NCI-H2107 (cell line): Measurements from ENCODE around the gene ARFIP1.
"Not testable (repeated sequence)": the region's sequence is repeated elsewhere in the genome, so short reads cannot be mapped to it uniquely, and the experiment has no call there.

Experiments used
- DNase-seq: peaks from one replicate; lab custom pipeline; 2025; lab: John Stamatoyannopoulos, UW

The ARFIP1 gene

DNA sequence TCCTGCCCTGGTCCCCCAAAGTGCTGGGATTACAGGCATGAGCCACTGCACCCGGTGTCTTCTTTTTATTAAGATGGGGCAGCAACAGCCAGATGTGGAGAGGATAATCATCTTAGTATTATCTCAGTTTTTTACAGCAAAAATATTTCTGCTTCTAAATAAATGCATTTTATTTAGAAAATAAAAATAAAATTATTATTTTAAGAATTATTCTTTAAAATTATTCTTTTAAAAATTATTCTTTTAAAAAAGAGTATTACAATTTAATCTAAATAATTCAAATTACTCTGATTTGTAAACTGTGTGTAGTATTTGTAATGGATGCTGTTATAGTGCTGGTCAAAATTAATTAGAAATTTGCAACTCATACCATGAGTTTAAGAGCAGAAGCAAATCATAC, 67.6 kb downstream of the ARFIP1 start:
- DNase-seq = no peak

DNA sequence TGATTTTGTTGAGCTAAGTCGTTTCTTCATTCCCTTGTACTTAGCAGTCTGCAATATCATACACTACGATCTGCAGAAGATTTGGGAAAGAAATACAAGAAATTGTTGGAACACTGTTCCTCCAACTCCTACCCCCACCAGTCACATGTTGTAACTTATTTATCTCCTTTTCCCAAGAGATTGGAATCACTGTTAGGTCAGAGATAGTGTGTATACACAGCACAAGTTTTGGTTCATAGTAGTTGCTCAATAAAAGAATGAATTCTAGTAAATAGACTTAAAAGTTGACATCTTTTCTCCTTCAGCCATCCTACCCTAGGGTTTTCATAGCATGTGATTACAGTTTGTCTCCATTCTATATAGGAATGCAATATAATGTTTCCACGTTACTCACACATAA, 68.8 kb downstream of the ARFIP1 start:
- no peak for DNase-seq

DNA sequence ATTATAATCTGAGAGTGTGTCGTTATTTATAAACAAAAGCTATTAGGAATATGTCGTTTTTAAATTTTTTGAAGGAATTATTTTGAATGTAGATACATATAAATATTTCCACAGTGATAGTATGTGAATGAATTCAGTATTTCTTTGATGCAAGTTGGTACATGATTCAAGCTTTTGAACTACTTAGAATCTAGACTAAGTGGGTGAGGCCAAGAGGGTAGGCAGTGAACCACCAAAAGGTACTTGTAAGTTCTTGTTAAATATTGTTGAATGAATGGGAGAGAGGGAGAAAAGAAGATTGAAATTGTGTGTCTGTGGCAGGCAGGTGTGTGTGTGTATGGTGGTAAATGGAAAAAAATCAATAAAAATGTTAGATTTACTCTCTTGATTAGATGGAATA, 69.6 kb downstream of the ARFIP1 start:
- no peak for DNase-seq

DNA sequence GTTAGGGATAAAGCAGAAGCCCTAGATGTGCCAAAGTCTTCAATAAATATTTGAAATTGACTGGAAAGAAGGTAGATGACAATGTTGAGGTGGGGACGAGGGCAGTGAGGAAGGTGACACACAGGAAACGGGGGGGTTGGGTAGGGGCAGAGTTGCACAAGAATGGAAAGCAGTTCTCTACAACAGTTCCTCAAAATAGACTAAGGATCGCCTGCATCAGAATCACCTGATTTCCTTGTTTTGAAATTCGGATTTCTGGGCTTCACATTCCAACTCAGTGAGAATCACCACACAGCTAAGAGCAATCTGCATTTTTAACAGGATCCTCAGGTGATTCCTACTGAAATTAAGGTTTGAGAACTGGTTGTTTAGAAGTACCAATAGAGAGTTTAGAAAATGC, 70.6 kb downstream of the ARFIP1 start:
- no peak for DNase-seq

DNA sequence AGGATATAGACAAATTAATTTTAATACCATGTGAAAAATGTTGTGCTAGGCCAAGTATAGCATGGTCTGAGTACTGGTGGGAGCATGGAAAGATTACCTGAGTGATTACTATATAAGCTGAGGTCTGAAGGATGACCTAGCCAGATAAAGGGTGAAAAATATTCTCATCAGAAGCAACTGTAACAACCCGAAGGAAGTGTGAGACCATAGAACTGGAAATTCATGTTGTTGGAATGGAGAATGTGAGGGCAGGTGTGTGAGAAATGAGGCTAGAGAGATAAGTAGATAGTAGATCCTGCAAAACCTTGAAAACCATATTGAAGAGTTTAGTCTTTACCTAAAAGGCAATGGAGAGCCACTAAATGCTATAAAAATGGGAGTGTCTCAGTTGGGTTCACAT, 71.5 kb downstream of the ARFIP1 start:
- no peak for DNase-seq

DNA sequence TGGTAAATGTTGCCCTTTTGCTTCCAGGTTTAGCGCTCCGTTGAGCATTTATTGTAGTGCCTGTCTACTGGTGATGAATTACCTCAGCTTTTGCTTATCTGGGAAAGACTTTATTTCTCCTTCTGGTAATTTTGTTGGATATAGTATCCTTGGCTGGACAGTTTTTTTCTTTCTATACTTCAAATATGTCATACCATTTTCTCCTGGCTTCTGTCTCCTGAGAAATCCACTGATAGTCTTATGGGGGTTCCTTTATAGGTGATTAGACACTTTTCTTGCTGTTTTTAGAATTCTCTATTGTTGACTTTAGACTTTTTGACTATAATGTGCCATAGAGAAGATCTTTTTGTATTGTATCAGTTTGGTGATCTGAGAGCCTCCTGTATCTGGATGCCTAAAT, 73.5 kb downstream of the ARFIP1 start:
- DNase-seq = no peak

DNA sequence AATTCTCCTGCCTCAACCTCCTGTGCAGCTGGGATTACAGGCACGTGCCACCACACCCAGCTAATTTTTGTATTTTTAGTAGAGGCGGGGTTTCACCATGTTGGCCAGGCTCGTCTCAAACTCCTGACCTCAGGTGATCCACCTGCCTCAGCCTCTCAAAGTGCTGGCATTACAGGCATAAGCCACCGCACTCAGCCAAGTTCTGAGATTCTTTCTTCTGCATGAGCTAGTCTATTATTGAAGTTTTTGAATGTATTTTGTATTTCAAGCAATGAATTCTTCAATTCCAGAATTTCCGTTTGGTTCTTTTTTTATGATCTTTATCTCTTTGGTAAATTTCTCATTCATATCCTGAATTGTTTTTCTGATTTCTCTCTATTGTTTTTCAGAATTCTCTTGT, 74.3 kb downstream of the ARFIP1 start:
- not testable (repeated sequence) for DNase-seq

DNA sequence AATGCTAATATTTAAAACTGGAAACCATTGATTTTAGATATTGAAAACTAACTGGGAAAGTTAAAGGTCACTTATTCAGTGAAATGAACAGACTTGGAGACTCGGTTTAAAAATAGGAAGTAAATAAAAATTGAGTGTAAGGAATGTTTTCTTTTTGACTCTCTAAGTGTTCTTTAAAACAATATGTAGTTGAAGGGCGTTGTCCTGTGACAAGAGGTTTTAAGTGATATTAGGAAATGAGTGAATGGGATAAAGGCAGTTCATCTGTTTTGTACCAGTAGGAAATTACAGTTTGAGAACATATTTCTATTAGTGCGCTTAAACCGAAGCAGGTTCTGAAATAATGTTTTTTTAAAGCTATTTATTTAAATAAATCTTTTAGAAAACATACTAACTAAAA, 77.2 kb downstream of the ARFIP1 start:
- no peak for DNase-seq

DNA sequence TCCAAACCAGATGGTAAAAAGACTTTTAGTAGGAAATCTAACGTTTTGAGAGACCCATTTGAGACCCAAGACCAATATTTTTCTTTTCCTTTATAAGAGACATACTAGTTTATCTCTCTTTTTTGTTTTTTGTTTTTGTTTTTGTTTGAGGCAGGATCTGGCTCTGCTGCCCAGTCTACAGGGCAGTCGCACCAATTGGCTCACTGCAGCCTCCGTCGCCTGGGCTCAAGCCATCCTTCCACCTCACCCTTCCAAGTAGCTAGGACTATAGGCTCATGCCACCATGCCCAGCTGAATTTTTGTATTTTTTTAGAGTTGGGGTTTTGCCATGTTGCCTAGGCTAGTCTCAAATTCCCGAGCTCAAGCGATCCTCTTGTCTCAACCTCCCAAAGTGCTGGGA, 79.2 kb downstream of the ARFIP1 start:
- no peak for DNase-seq

DNA sequence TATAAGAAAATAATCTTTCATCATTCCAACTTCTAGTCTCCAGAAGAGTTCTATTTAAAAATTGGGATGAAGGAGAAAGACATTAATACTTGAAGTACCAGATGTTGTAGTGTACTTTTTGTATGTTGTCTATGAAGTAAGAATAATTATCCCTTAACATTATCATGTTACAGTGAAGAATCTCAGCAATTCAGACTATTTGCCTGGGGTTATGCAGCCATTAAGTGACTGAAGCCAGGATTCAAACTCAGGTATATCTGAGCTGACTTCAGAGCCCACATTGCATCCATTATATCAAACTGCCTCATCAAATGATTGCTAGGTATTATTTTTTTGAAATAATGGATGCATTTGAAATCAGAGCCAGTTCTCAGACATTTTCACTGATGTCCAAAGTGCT, 80.3 kb downstream of the ARFIP1 start:
- no peak for DNase-seq

DNA sequence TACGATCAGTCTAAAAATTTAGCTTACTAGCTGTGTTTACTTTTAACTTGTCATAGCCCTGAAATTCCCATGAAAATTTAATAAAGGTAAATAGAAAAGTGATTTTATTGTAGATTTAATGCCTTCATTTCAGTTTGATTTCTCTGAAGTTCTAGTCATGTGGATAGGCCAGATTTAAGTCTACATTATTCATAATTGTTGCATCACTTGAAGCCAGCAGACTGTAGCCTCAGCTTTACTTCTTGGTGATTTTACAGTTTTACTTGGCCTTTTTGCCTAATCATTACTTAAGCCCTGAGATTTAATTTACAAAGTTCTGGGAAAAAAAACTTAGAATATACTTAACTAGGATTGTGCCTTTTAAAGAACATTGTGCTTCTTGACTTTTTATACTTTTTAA, 82.9 kb downstream of the ARFIP1 start:
- DNase-seq = no peak

DNA sequence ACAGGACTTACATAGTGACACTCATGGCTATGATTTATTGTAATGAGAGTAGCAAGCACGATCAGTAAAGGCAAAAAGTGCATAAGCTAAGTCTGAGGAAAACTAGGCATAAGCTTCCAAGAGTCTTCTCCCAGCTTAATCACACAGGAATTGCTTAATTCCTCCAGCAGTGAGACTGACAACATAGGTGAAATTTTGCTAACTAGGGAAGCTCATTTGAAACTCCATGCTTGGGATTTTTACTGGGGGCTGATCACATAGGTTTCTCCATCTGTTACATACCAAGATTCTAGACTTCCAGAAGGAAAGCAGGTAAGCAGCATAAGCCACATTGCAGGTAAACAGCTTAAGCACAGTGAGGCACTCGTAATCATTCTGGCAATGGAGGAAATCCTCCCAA, 84.6 kb downstream of the ARFIP1 start:
- DNase-seq = no peak

DNA sequence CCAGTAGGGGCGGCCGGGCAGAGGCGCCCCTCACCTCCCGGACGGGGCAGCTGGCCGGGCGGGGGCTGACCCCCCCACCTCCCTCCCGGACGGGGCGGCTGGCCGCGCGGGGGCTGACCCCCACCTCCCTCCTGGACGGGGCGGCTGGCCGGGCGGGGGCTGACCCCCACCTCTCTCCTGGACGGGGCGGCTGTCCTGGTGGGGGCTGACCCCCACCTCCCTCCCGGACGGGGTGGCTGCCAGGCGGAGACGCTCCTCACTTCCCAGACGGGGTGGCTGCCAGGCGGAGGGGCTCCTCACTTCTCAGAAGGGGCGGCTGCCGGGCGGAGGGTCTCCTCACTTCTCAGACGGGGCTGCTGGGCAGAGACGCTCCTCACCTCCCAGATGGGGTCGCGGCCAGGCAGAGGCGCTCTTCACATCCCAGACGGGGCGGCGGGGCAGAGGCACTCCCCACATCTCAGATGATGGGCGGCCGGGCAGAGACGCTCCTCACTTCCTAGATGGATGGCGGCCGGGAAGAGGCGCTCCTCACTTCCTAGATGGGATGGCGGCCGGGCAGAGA, 86.8 kb downstream of the ARFIP1 start:
- DNase-seq = not testable (repeated sequence)

DNA sequence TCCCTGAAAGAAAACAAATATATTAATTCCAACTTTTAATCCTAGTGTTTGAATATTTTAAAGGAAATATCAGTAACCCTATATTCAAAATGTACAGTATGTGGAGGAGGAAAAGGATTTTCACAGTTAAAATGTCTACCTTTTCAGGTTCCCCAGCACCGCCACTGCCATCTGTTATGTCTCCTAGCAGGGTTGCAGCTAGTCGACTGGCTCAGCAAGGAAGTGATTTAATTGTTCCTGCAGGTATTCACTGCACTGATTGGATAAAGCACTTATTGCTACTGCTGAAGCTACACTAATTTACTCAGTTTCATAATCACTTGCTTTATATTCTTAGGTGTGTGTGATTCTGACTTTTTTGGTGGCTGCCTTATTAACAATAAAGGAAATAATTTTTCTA, 90.9 kb downstream of the ARFIP1 start:
- no peak for DNase-seq

DNA sequence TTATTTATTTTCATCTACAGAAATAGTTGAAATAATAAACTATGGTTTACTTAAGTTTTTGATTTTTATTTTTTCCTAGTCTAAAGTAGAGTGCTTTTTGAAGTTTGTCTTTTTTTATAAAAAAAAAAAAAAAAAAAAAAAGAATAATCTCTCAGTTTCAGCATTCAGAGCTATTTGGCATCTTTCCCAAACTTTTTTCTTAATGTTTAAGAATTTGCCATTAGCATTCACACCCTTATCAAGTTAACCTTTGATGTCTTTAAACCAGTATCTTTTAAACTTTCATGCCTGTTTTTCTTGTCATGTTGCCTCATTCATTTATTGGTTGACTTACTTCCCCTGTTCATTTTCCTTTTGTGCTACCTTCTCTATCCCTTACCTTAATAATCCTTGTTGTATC, 95.5 kb downstream of the ARFIP1 start:
- no peak for DNase-seq

DNA sequence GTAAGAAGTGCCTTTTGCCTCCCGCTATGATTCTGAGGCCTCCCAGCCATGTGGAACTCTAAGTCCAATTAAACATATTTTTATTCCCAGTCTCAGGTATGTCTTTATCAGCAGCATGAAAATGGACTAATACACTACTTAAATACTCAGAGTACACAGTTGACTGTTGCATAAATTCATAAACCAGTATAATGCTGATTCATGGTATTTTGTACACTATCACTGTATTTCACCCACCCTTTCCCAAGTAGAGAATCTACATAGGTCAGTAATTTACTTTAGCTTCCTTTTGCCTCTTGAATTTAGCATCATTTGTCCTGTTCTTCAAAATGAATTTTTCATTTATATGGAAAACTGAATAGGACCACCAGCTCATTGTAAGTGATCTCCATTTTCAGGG, 98.1 kb downstream of the ARFIP1 start:
- DNase-seq = no peak

DNA sequence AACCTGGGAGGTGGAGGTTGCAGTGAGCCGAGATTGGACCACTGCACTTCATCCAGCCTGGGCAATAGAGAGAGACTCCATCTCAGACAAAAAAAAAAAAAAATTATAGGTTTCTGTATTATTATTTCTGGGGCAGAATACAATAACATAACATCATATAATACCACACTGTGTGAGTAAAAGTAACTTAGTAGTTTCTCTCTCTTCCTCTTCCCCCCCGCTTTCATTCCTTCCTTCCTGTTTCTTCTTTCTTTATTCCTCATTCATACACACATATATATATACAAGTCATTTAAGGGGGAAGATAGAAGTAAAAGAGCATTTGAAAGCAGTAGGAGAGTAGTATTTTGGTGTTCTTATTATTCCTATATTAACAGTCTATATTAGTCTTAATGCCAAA, 100.5 kb downstream of the ARFIP1 start:
- no peak for DNase-seq

DNA sequence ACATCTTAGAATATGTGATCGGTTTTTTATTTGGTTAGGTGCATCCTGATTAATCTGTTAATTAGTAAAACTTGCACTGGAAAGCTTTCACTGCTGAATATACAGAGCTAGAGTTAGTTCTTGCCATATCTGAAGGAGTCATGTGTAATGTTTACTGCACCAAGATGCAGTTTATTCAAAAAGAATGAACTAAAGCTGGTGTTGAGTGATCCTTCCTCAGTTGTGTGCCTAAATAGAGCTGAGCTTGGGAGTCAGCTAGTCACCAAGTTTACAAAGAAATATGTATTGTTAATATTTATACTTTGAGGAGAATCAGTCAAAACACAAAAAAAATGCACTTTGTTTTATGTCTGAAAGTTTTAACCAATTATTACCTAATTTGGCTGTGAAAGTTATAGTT, 102.2 kb downstream of the ARFIP1 start:
- no peak for DNase-seq

DNA sequence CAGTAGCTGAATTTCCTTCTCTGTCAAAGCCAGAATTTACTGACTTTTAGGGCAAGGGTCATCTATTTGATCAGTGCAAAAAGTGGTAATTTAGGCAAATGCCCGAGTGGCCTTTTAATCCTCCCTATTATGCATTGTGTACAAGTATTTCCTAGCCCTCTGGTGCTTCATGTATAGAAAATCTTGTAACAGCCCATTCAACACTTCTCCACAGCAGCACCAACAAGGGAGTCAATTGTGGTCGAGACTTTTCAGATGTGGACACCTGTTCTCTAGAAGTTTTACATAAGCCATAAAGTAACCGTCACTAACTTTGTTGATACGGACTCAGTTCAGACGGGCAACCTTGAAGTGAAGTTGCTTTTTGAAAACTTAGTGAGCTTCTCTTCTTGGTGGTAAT, 105.4 kb downstream of the ARFIP1 start:
- DNase-seq = no peak

DNA sequence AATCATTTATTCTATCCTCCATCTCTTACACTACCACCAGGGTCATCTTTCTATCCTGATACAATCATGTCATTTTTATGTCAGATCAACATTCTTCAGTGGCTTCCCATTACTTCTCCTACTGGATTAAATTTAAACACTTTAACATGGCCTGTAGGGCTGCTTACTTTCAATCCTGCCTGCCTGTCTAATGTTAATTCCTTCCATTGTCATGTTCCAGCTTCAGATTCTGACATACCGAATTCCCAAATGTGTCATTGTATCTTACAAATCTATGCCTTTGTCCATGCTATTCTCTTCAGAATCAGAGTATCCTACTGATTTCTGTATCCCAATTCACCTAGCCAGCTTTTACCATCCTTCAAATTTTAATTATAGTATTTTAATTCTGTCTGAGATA, 106.4 kb downstream of the ARFIP1 start:
- DNase-seq = no peak

DNA sequence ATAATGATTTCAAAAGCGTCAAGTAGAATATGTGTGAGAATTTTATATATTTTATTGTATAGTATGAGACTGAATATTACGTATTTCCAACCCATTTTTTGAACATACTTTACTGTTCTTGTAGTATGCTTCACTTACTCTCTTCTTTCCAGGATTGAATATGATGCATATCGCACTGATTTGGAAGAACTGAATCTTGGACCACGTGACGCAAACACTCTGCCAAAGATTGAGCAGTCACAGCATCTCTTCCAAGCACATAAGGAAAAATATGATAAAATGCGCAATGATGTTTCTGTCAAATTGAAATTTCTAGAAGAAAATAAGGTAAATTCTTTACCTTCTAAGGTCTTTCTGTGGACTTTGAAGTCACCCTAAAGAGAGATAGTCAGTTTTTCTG, 108.2 kb downstream of the ARFIP1 start:
- DNase-seq = no peak

DNA sequence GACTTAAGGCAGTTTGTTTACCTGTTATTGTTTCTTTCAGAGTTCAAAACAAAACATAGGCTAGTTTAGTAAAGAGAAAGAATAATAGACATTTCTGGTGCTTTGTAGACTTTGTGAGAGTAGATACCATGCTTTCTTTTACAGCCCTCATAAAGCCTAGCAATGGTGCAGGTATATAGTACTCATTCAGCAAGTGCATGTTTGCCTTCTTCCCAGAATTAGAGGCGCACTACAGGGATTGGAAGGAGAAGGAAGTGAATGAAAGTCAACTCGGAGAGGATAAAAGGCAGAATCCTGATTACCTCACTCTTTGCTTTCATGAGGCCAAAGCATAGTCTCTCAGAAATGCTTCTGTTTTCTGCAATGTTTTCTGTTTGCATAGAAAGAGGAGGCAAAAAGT, 113.2 kb downstream of the ARFIP1 start:
- no peak for DNase-seq

DNA sequence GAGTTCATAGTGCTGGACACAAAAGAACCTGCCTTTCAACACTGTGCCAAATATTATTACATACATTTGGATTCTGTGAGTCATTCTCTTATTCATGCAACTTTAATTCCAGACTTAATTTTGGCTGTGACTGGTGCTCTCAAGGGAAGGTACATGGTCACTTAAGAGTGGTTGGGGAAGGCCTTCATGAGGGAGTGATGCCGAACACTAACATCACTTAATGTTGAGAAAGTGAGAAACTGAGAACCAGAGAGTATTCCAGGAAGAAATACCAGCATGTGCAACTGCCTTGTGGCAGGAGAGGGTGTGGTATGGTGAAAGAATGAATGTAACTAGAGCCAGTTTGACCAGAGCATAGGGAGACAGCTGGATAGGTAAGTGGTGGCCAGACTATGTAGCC, 114.9 kb downstream of the ARFIP1 start:
- DNase-seq = no peak

DNA sequence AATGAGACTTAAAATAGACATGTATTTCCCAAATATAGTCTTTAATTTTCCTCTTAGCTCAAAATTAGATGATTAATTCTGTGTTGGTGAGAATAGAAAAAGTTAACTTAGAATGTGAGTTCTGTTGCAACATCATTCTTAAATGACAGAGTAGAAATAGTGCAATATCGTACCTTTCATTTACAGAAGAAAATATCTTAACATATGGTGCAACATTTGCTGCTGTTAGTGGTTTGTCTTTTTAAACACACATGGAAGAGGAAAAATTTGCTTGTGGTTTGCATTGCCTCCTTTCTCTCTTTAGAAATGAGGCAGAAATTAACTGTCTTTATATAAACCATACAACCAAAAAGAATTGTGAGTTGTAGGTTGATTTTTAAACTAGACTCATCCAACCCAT, 117.1 kb downstream of the ARFIP1 start:
- no peak for DNase-seq

DNA sequence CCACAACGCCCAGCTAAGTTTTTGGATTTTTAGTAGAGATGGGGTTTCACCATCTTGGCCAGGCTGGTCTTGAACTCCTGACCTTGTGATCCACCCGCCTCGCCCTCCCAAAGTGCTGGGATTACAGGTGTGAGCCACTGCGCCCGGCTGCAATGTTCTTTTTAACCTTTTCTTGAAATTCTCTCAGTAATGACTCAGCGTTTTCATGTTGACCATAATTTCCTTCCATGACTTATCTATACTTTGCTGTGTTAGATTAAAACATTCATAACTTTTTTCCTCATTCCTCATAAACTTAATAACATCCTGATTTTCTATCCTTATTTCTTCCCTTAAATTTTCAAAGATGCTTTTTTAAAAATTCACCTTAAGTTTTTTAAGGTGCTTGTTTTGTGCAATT, 118.4 kb downstream of the ARFIP1 start:
- DNase-seq = not testable (repeated sequence)
